ENCODE results near the gene ZNF473. TPM values are rescaled to one million over a fixed set of nuclear protein-coding genes. Genes with fewer than 3 reads are reported as not detected.
"Not testable (repeated sequence)": the region's sequence is repeated elsewhere in the genome, so short reads cannot be mapped to it uniquely, and the experiment has no call there.

The ZNF473 gene
- total RNA-seq, 1 donor, result 8.3 TPM

GRCh38 chr19:50047671-50048070 lies 21.9 kb downstream of the ZNF473 start:
- Histone ChIP-seq H3K36me3 (ENCODE audit: insufficient read depth, low read length) (peaks cover 42% of the 10 kb centered on the region), H4K20me1 (ENCODE audit: insufficient read depth, low read length) (no peaks in the 10 kb centered on the region), H3K9me3 (ENCODE audit: low read depth, low read length) (peaks cover 54% of the 10 kb centered on the region), H3K4me1 (ENCODE audit: insufficient read depth, low read length) (no peaks in the 10 kb centered on the region), H2AFZ (ENCODE audit: low read length) (no peak overlapping the region), H3K27ac (ENCODE audit: low read depth, low read length) (no peak overlapping the region), H3K4me3 (ENCODE audit: insufficient read depth, low read length) (no peak overlapping the region), H3K79me2 (ENCODE audit: insufficient read depth, low read length) (no peaks in the 10 kb centered on the region), H3K4me2 (ENCODE audit: insufficient read depth, low read length) (no peak overlapping the region), H3K27me3 (ENCODE audit: insufficient read depth, low read length) (peaks cover 2% of the 10 kb centered on the region)
- DNase-seq (ENCODE audit: insufficient read length, low spot score, missing footprints), result no peak
- no peak for TF ChIP-seq CTCF (IDR thresholded peaks at IDR 0.05; ENCODE audit: extremely low read depth, low read depth, low read length)

GRCh38 chr19:50050406-50051227 lies 24.8 kb downstream of the ZNF473 start:
- Histone ChIP-seq H3K9me3 (ENCODE audit: low read depth, low read length) (peaks cover 29% of the 10 kb centered on the region), H2AFZ (ENCODE audit: low read length) (peak overlapping the region; percentile 83), H3K4me1 (ENCODE audit: insufficient read depth, low read length) (no peaks in the 10 kb centered on the region), H3K4me2 (ENCODE audit: insufficient read depth, low read length) (peak overlapping the region; percentile 55), H3K27ac (ENCODE audit: low read depth, low read length) (no peak overlapping the region), H3K27me3 (ENCODE audit: insufficient read depth, low read length) (peaks cover 2% of the 10 kb centered on the region), H3K79me2 (ENCODE audit: insufficient read depth, low read length) (no peaks in the 10 kb centered on the region), H3K4me3 (ENCODE audit: insufficient read depth, low read length) (peak overlapping the region; percentile 67), H4K20me1 (ENCODE audit: insufficient read depth, low read length) (no peaks in the 10 kb centered on the region), H3K36me3 (ENCODE audit: insufficient read depth, low read length) (peaks cover 16% of the 10 kb centered on the region)
- peak; percentile 72 for DNase-seq (ENCODE audit: insufficient read length, low spot score, missing footprints)
- TF ChIP-seq CTCF (IDR thresholded peaks at IDR 0.05; ENCODE audit: extremely low read depth, low read depth, low read length), result no peak

GRCh38 chr19:50051228-50051895 lies 25.6 kb downstream of the ZNF473 start:
- H3K4me3 ChIP-seq (ENCODE audit: insufficient read depth, low read length), result peak overlapping the region; percentile 67

GRCh38 chr19:50051964-50052363 lies 26.2 kb downstream of the ZNF473 start:
- Histone ChIP-seq H3K4me2 (ENCODE audit: insufficient read depth, low read length) (no peak overlapping the region), H3K4me3 (ENCODE audit: insufficient read depth, low read length) (no peak overlapping the region), H2AFZ (ENCODE audit: low read length) (no peak overlapping the region), H3K9me3 (ENCODE audit: low read depth, low read length) (peaks cover 16% of the 10 kb centered on the region), H3K79me2 (ENCODE audit: insufficient read depth, low read length) (no peaks in the 10 kb centered on the region), H4K20me1 (ENCODE audit: insufficient read depth, low read length) (no peaks in the 10 kb centered on the region), H3K27me3 (ENCODE audit: insufficient read depth, low read length) (peaks cover 2% of the 10 kb centered on the region), H3K36me3 (ENCODE audit: insufficient read depth, low read length) (peaks cover 2% of the 10 kb centered on the region), H3K27ac (ENCODE audit: low read depth, low read length) (no peak overlapping the region), H3K4me1 (ENCODE audit: insufficient read depth, low read length) (no peaks in the 10 kb centered on the region)
- no peak for DNase-seq (ENCODE audit: insufficient read length, low spot score, missing footprints)
- TF ChIP-seq CTCF (IDR thresholded peaks at IDR 0.05; ENCODE audit: extremely low read depth, low read depth, low read length), result no peak

More at GRCh38 chr19:50051228-50051895, 25.6 kb downstream of the ZNF473 start:
- peak overlapping the region; percentile 55 for H3K4me2 ChIP-seq (ENCODE audit: insufficient read depth, low read length)
- peaks cover 22% of the 10 kb centered on the region for H3K9me3 ChIP-seq (ENCODE audit: low read depth, low read length)
- not testable (repeated sequence) for H3K36me3 ChIP-seq (ENCODE audit: insufficient read depth, low read length); H3K27me3 ChIP-seq (ENCODE audit: insufficient read depth, low read length); H3K27ac ChIP-seq (ENCODE audit: low read depth, low read length); H3K79me2 ChIP-seq (ENCODE audit: insufficient read depth, low read length); H3K4me1 ChIP-seq (ENCODE audit: insufficient read depth, low read length); DNase-seq (ENCODE audit: insufficient read length, low spot score, missing footprints); H4K20me1 ChIP-seq (ENCODE audit: insufficient read depth, low read length)
- H2AFZ ChIP-seq (ENCODE audit: low read length), result peak overlapping the region; percentile 83
